SKM-1 treated with dmso at 0.1 percent for 144 hours (cell line): ENCODE measurements around the gene UCHL1.
"Not testable (repeated sequence)": the region's sequence is repeated elsewhere in the genome, so short reads cannot be mapped to it uniquely, and the experiment has no call there.

ENCODE experiments used
- DNase-seq: peaks from one replicate; lab custom pipeline; 2025; ENCODE audit not compliant: unreplicated experiment; lab: John Stamatoyannopoulos, UW

The UCHL1 gene

DNA sequence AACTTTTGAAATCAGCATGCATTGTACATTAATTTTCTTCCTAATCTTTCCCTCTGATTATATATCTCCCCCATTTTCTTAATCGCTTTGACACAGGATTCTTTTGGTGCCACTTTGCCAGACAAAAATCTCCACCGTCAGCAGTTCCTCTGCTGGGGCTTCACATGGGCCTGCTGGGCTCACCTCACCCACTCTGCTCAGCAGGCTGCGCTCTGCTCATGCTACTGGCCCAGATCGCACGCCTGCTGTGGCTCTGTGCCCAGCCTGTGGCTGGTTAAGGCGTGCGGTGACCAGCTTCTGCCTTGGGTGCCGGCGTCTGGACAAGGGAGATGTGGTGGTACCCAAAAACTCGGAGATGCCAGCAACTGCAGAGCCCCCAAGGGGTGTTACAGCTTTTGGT is 31.1 kb downstream of the UCHL1 start:
- no peak for DNase-seq

DNA sequence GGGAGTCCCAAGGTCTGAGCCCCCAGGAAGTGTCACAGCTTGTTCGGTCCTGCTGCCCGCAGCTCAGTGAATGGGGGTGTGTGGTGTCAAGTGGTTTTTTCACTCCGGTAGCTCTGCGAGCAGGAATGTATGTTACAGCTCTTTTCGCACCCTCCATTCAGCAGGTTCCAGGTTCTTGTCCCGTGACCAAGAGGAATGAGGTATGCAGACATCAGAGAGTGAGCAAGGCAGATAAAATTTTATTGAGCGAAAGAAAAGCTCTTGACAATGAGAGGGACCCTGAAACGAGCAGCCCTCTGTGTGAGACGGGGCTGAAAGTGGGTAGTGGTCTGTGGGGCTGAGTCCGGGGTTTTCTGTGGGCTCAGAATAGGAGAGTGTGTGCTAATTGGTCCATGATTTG is 31.5 kb downstream of the UCHL1 start:
- no peak for DNase-seq

DNA sequence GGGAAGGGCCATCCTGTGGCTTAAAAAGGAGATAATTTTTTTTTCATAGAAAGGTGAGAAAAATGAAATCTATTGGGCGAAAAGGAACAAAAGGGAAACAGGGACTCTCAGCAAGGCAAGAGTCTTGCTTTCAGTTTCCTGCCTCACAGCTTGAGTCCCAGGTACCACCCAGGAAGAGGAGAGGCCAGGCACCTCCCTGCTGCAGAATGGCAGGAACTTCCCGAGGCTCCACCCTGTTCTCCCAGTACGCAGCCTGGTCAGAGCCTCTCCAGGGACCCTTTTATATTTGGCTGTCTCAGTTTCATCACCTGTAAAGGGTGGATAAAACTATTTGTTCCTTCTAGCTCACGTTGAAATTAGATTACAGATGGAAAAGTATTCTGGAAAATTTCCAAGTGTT is 33.8 kb downstream of the UCHL1 start:
- no peak for DNase-seq

DNA sequence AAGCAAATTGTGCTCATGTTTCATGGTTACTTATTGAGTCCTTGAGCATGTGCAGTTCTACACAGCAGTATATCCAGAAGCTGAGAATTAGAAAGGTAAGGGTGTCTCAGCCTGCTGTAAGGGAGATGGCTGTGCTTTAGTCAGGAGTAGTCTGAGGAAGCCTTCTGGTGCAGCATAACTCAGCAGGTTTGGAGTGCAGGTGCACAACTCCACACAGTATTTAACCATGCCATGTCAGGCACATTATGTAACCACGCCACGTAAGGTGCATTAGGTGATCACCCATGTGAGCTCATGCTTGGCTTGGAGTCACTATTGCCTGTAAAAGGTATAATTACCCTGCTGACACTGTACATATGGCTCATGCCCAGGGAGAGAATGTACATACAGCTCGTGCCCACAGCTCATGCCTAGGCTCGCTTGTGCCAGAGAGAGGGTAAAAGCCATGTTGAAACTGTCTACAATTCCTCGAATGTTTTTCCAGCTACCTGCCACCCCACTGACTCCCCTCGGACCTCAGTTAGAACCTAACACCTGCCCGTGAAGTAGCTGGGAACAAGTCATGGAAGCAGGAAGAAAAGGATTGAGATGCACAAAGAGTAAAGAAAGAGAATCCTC is 37.8 kb downstream of the UCHL1 start:
- DNase-seq = no peak

DNA sequence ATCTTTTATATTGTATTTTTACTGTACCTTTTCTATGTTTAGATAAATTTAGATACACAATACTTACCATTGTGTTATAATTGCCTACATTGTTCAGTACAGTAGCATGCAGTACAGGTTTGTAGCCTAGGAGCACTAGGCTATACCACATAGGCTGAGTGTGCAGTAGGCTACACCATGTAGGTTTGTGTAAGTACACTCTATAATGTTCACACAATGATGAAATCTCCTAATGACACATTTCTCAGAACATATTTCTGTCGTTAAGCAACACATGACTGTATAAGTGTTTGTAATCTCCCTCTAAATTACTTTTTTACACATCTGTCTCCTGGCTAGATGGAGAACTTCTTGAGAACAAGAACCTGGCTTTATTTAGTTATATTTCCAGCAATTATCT is 40.3 kb downstream of the UCHL1 start:
- DNase-seq = no peak

DNA sequence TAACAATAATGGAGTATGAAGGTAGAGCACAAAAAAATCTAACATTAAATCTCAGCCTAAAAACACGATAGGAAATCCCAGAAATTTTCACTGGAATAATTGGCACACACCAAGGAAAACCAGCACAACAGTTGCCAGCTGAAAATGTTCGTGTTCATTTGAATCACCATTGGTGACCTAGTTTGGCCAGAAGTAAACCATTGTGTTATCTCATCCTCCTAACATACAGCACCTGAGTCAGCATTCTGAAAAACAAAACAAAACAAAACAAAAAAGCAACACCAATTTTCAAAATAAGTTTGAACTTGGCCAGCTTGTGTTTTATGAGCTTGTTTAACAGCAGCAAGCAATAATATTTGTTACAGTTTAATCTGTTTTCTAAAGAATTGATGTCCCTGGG is 41.1 kb downstream of the UCHL1 start:
- no peak for DNase-seq

DNA sequence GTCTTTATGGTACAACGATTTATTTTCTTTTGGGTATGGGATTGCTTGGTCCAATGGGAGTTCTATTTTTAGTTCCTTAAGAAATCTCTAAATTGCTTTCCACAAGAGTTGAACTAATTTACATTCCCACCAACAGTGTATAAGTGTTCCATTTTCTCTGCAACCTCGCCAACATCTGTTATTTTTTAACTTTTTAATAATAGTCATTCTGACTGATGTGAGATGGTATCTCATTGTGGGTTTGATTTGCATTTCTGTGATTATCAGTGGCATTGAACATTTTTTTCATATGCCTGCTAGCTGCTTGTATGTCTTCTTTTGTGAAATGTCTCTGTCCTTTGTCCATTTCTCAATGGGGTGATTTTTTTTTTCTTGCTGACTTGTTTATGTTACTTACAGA is 42.8 kb downstream of the UCHL1 start:
- DNase-seq = no peak

DNA sequence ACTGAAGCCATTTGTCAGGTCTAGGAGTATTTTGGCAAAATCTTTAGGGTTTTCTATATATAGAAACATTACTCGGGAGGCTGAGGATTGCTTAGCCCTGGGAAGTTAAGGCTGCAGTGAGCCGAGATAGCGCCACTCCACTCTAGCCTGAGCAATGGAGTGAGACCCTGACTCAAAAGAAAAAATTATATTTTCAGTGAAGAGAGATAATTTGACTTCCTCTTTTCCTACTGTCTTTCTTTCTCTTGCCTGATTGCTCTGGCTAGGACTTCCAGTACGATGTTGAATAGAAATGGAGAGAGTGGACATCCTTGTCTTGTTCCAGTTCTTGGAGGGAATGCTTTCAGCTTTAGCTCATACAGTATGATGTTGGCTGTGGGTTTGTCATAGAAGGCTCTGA is 44.4 kb downstream of the UCHL1 start:
- DNase-seq = no peak

DNA sequence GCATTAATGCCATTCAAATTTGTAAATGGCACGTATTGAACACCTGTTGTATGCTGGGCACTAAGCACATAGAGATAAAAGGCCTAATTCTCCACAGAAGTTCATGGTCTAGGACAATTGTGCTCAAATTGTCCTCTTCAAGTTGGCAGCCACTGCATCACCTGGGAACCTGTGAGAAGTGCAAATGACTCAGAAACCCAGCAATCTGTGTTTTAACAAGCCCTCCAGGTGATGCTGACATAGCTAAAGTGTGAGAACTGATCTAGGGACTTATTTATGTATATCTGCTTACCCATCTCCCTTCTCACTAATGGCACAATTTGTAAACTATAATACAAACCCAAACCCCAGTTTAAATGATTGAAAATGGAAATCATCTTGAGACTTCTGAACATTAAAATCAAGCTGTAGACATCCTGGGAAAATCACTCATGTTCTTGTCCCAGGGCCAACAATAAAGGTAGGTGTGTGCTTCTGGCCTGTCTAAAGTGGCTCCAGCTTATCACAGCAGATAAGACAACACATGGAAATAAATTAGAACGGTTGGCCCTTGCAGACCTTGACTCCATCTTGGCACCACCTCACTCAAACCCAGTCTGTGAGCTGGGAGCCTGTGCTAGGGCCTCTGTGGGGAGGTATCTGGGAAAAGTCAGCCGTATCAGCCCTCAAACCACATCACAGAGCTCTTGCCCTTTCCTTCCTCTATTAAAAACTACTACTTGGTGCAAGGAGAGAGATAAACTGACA is 46.8 kb downstream of the UCHL1 start:
- DNase-seq = no peak

DNA sequence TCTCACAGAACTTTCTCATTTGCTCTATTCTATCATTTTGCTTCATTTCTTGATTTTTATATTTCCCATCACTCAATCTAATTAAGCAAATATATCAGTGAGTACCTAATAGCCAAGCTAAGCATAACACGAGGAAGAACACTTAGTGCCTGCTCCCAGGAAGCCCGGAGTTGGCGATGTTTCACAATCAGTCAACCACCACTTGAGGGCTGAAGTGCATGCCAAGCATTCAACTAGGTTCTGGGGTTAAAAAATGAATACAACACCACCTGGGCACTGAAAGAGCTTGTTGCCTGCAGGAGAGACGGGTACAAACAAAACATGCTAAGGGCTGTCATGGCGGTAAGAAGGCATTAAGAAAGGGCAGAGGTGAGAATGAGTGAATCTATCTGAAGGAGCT is 47.5 kb downstream of the UCHL1 start:
- DNase-seq = no peak

DNA sequence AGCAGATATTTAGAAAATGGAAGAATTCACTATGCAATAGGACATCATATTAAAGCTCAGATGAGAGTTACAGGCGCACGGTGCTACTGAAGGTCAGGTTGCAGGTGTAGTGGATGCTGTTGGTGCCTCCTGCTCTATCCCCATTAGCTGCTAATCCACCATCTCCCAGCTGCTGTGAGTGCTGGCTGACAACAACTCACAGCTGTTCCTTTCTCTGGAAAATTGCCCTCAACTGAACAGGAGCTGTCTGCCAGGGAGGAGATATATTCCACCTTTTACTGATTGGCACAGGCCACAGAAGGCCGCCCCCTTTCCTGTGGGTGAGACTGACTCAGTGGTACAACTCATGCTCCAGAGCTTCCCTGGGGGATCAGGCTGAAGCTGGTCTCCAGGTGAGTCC is 48.7 kb downstream of the UCHL1 start:
- DNase-seq = no peak

DNA sequence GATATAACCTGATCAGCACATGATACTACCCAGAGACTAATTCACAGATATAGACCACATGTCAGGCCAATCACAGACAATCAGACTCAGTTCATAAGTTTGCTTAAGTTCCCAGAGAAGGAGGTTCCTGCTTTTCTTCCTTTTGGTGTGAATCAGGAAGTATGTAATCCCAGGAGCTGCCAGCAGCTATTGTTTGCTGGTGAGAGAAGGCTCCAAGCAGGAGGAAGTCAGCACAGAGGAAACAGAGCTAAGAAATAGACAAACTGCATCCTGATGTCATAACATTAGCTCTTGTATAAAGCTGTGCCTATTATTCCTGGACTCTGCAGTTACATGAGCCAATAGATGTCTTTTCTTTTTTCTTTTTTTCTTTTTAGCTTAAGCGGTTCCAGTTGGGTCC is 50.9 kb downstream of the UCHL1 start:
- peak; percentile 86 for DNase-seq

DNA sequence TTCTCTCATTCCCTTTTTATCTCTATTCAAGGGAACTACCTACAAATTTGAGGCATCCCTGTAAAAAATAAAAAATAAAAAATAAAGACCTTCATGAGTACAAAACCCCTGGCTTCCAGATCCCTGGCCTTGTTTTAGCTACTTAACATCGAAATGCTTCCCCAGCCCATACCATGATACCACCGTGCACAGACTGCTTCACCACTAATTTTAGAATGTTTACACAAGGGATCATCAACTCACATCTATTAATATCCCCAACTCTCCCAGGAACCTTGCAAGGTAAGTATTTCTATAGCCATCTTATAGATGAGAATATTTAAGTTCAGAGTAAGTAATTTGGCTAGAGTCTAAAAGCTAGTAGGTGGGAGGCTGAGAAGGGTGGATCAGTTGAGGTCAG is 51.7 kb downstream of the UCHL1 start:
- no peak for DNase-seq

DNA sequence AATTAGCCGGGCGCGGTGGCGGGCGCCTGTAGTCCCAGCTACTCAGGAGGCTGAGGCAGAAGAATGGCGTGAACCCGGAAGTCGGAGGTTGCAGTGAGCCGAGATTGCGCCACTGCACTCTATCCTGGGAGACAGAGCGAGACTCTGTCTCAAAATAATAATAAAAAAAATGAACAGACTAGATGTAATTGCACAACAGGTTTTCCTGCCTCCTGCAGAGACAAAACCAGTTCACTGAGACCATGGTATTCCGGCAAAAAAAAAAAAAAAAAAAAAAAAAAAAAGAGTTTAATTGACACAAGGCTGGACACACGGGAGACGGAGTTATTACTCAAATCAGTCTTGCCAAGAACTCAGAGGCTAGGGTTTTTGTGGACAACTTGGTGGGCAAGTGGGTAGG is 58.7 kb downstream of the UCHL1 start:
- DNase-seq = not testable (repeated sequence)

DNA sequence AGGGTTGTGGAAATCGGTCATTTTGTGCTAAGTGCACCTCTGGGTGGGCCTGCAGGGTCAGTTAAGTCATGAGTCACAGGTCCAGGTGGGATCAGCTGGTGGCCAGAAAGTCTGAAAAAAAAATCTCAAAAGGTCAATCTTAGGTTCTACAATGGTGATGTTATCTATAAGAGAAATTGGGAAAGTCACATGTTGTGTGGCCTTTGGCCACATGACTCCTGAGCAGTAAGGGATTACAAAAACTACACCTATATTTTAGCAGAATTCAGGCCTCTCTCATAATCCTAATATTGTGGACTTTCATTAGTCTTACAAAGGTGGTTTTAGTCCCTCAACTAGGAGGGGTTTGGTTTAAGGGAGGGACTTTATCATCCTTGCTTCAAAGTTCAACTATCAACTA is 59.1 kb downstream of the UCHL1 start:
- DNase-seq = no peak
